ENCODE data around the gene OFD1.
"Not testable (repeated sequence)": the region's sequence is repeated elsewhere in the genome, so short reads cannot be mapped to it uniquely, and the experiment has no call there.

OFD1 gene

GRCh38 chrX:13702111-13702789 is 32.3 kb upstream of the OFD1 start:
- no peak for DNase-seq (ENCODE audit: extremely low read depth in 1 of 2, low read depth in 1 of 2)

- DNase-seq (ENCODE audit: extremely low read depth in 1 of 2, low read depth in 1 of 2), result no peak
These were observed 31.4 kb upstream of the OFD1 start for GRCh38 chrX:13703135-13703534.

GRCh38 chrX:13703589-13703988 is 31.0 kb upstream of the OFD1 start:
- DNase-seq (ENCODE audit: extremely low read depth in 1 of 2, low read depth in 1 of 2), result no peak

- no peak for DNase-seq (ENCODE audit: extremely low read depth in 1 of 2, low read depth in 1 of 2)
These were observed 23.4 kb upstream of the OFD1 start for GRCh38 chrX:13711141-13711540.

- DNase-seq (ENCODE audit: extremely low read depth in 1 of 2, low read depth in 1 of 2), result no peak
These were observed 18.1 kb upstream of the OFD1 start for GRCh38 chrX:13716455-13716854.

GRCh38 chrX:13716905-13717304 is 17.6 kb upstream of the OFD1 start:
- DNase-seq (ENCODE audit: extremely low read depth in 1 of 2, low read depth in 1 of 2), result no peak

- no peak for DNase-seq (ENCODE audit: extremely low read depth in 1 of 2, low read depth in 1 of 2)
These were observed 16.7 kb upstream of the OFD1 start for GRCh38 chrX:13717700-13718472.

GRCh38 chrX:13719192-13719856 is 15.2 kb upstream of the OFD1 start:
- DNase-seq (ENCODE audit: extremely low read depth in 1 of 2, low read depth in 1 of 2), result no peak

- DNase-seq (ENCODE audit: extremely low read depth in 1 of 2, low read depth in 1 of 2), result no peak
These were observed 13.2 kb upstream of the OFD1 start for GRCh38 chrX:13721371-13721770.

GRCh38 chrX:13721819-13722519 is 12.6 kb upstream of the OFD1 start:
- DNase-seq (ENCODE audit: extremely low read depth in 1 of 2, low read depth in 1 of 2), result no peak

GRCh38 chrX:13724878-13725277 is 9.7 kb upstream of the OFD1 start:
- not testable (repeated sequence) for DNase-seq (ENCODE audit: extremely low read depth in 1 of 2, low read depth in 1 of 2)

GRCh38 chrX:13726583-13726982 is 8.0 kb upstream of the OFD1 start:
- DNase-seq (ENCODE audit: extremely low read depth in 1 of 2, low read depth in 1 of 2), result not testable (repeated sequence)

- not testable (repeated sequence) for DNase-seq (ENCODE audit: extremely low read depth in 1 of 2, low read depth in 1 of 2)
These were observed 4.0 kb upstream of the OFD1 start for GRCh38 chrX:13730523-13730922.

GRCh38 chrX:13732246-13733067 is 2.1 kb upstream of the OFD1 start:
- no peak for DNase-seq (ENCODE audit: extremely low read depth in 1 of 2, low read depth in 1 of 2)

GRCh38 chrX:13733506-13733905 is 1.0 kb upstream of the OFD1 start:
- DNase-seq (ENCODE audit: extremely low read depth in 1 of 2, low read depth in 1 of 2), result no peak

- no peak for DNase-seq (ENCODE audit: extremely low read depth in 1 of 2, low read depth in 1 of 2)
These were observed 7.1 kb downstream of the OFD1 start for GRCh38 chrX:13741695-13742094.

- DNase-seq (ENCODE audit: extremely low read depth in 1 of 2, low read depth in 1 of 2), result peak in 1 of 2 donors; percentile 13
These were observed 8.0 kb downstream of the OFD1 start for GRCh38 chrX:13742397-13743176.

GRCh38 chrX:13747836-13748235 is 13.3 kb downstream of the OFD1 start:
- no peak for DNase-seq (ENCODE audit: extremely low read depth in 1 of 2, low read depth in 1 of 2)

- no peak for DNase-seq (ENCODE audit: extremely low read depth in 1 of 2, low read depth in 1 of 2)
These were observed 13.9 kb downstream of the OFD1 start for GRCh38 chrX:13748486-13748885.

- DNase-seq (ENCODE audit: extremely low read depth in 1 of 2, low read depth in 1 of 2), result no peak
These were observed 15.7 kb downstream of the OFD1 start for GRCh38 chrX:13750204-13750603.
